ENCODE data around the gene IL37.

- TF ChIP-seq EZH2 (IDR thresholded peaks at IDR 0.05; ENCODE audit: insufficient read depth, poor library complexity, severe bottlenecking) = no peak
- no peak for TF ChIP-seq EZH2phosphoT487 (IDR thresholded peaks at IDR 0.05; ENCODE audit: insufficient read depth, low read depth)
These were observed 1.4 kb downstream of the IL37 start for GRCh38 chr2:112912403-112912802.

Measured in GM23248 (cell line).